ENCODE measurements around the gene GLRX3. TPM values are rescaled to one million over a fixed set of nuclear protein-coding genes. Genes with fewer than 3 reads are reported as not detected.

GLRX3 gene
- total RNA-seq, 1 donor from 2014 or later = 41.3 TPM

DNA sequence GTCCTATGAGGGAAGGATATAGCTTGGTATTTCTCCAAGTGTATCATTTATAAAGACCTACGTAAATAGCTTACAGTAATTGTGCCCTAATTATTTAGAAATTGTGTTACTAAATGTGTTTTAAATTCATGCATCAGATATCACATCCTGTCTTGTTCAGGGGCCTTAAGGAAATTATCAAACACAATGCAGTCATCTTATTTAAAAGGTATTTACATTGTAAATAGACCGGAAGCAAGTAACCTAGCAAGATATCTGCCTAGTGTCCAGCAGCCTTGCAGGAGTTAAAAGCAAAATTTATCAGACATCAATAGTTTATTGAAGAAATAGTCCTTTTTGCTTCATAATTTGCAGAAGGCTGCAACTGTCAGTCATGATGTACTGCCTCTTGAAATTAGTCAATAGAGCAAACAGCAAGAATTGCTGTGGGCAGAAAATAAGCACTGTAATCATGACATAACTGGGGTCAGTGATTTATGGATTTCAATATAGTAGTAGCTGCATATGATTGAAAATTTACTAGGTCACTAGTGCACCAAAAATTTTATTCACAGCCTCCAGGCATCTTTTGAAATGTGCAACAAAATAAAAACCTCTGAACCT, 23.1 kb downstream of the GLRX3 start:
- Histone ChIP-seq H3K27ac (no peak overlapping the region), H3K36me3 (peaks cover 0 to 34% of the 10 kb centered on the region in 2 donors), H3K9me3 (no peaks in the 10 kb centered on the region), H3K4me3 (no peak overlapping the region), H3K4me1 (no peaks in the 10 kb centered on the region), H3K27me3 (no peaks in the 10 kb centered on the region)
- intact Hi-C loops (cut with DNase I) = no loop called here
- DNase-seq (ENCODE audit: extremely low spot score in 2 of 2) = no peak
- TF ChIP-seq POLR2A (IDR thresholded peaks at IDR 0.05) = no peak

- Histone ChIP-seq H3K4me3 (no peak overlapping the region), H3K4me1 (no peaks in the 10 kb centered on the region), H3K36me3 (peaks cover 0 to 34% of the 10 kb centered on the region in 2 donors), H3K27ac (no peak overlapping the region), H3K9me3 (no peaks in the 10 kb centered on the region), H3K27me3 (no peaks in the 10 kb centered on the region)
- DNase-seq (ENCODE audit: extremely low spot score in 2 of 2) = no peak
- TF ChIP-seq, protein P1, sequence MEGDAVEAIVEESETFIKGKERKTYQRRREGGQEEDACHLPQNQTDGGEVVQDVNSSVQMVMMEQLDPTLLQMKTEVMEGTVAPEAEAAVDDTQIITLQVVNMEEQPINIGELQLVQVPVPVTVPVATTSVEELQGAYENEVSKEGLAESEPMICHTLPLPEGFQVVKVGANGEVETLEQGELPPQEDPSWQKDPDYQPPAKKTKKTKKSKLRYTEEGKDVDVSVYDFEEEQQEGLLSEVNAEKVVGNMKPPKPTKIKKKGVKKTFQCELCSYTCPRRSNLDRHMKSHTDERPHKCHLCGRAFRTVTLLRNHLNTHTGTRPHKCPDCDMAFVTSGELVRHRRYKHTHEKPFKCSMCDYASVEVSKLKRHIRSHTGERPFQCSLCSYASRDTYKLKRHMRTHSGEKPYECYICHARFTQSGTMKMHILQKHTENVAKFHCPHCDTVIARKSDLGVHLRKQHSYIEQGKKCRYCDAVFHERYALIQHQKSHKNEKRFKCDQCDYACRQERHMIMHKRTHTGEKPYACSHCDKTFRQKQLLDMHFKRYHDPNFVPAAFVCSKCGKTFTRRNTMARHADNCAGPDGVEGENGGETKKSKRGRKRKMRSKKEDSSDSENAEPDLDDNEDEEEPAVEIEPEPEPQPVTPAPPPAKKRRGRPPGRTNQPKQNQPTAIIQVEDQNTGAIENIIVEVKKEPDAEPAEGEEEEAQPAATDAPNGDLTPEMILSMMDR (IDR thresholded peaks at IDR 0.05) = no peak
- TF ChIP-seq POLR2AphosphoS5 (IDR thresholded peaks at IDR 0.05; ENCODE audit: insufficient read depth in 1 of 2, low read depth in 1 of 2) (no peak), POLR2A (IDR thresholded peaks at IDR 0.05) (no peak)
- intact Hi-C loops (cut with DNase I) = no loop called here
Measured at GRCh38 chr10:130160775-130161174, 24.6 kb downstream of the GLRX3 start.

DNA sequence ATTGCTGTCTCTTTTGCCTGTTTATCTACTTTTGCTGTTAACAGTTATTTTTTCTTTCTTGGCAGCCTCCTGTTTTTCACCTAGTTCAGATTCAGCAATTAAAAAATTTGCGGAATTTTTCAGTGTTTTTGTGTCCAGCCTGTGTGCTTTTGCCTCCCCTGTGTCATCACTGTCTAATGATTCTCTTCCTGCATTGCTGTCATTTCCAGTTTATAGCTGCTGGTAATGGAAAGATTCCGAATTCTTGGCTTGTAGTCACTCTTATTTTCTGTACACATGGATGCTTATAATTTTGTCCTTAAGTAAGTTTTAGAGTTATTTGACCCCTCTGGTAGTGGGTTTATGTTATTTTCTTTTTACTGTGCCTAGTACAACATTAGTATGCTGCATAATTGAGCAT, 25.1 kb downstream of the GLRX3 start:
- Histone ChIP-seq H3K4me3 (no peak overlapping the region), H3K27ac (no peak overlapping the region), H3K36me3 (peaks cover 0 to 34% of the 10 kb centered on the region in 2 donors), H3K9me3 (no peaks in the 10 kb centered on the region), H3K27me3 (no peaks in the 10 kb centered on the region), H3K4me1 (no peaks in the 10 kb centered on the region)
- TF ChIP-seq POLR2AphosphoS5 (IDR thresholded peaks at IDR 0.05; ENCODE audit: insufficient read depth in 1 of 2, low read depth in 1 of 2) (no peak), POLR2A (IDR thresholded peaks at IDR 0.05) (no peak)
- TF ChIP-seq, protein P1 (IDR thresholded peaks at IDR 0.05) = no peak
- intact Hi-C loops (cut with DNase I) = no loop called here
- no peak for DNase-seq (ENCODE audit: extremely low spot score in 2 of 2)

- no peaks in the 10 kb centered on the region for H3K4me1 ChIP-seq
- no peak for DNase-seq (ENCODE audit: extremely low spot score in 2 of 2)
- intact Hi-C loops (cut with DNase I) = no loop called here
- H3K9me3 ChIP-seq = no peaks in the 10 kb centered on the region
- H3K27ac ChIP-seq = no peak overlapping the region
- no peak overlapping the region for H3K4me3 ChIP-seq
- no peaks in the 10 kb centered on the region for H3K27me3 ChIP-seq
- TF ChIP-seq, protein P1 (IDR thresholded peaks at IDR 0.05) = no peak
- TF ChIP-seq POLR2AphosphoS5 (IDR thresholded peaks at IDR 0.05; ENCODE audit: insufficient read depth in 1 of 2, low read depth in 1 of 2) = no peak
- TF ChIP-seq POLR2A (IDR thresholded peaks at IDR 0.05) = no peak
- peaks cover 0 to 43% of the 10 kb centered on the region in 2 donors for H3K36me3 ChIP-seq
Measured at GRCh38 chr10:130167193-130167592, 31.0 kb downstream of the GLRX3 start.

DNA sequence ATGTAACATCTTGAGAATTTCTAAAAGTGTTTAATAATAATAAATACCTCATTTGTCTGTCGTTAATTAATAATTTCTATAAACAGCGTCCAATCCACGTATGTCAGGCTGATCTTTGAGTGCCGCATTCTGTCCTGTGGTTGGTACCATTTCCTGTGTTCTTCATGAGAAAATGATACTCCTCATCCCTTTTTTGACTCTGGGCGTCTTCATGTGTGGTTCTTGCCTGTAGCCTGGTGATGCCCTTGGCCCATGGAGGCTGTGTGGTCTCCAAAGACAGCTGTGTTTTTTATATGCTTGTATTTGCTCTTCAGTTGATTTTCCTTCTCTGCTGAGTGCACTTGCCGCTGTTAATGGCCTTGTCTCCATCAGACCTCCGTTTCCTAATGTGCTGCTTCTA, 31.5 kb downstream of the GLRX3 start:
- peaks cover 0 to 38% of the 10 kb centered on the region in 2 donors for H3K36me3 ChIP-seq
- no peaks in the 10 kb centered on the region for H3K4me1 ChIP-seq
- TF ChIP-seq, protein P1 (IDR thresholded peaks at IDR 0.05) = no peak
- no peak for TF ChIP-seq POLR2AphosphoS5 (IDR thresholded peaks at IDR 0.05; ENCODE audit: insufficient read depth in 1 of 2, low read depth in 1 of 2)
- no peak for TF ChIP-seq POLR2A (IDR thresholded peaks at IDR 0.05)
- intact Hi-C loops (cut with DNase I) = no loop called here
- no peak overlapping the region for H3K27ac ChIP-seq
- H3K27me3 ChIP-seq = no peaks in the 10 kb centered on the region
- no peaks in the 10 kb centered on the region for H3K9me3 ChIP-seq
- no peak for DNase-seq (ENCODE audit: extremely low spot score in 2 of 2)
- no peak overlapping the region for H3K4me3 ChIP-seq

Data from vagina (tissue), 2 donors.